ENCODE measurements around the gene MCM7. TPM values are rescaled to one million over a fixed set of nuclear protein-coding genes. Genes with fewer than 3 reads are reported as not detected.

The MCM7 gene
- total RNA-seq, 4 donors from 2014 or later = 30.3 to 72.6 (median 38.7) TPM

GRCh38 chr7:100093054-100093453 is 8.1 kb downstream of the MCM7 start:
- WGBS, 2 donors (ENCODE audit: low coverage in 1 of 2) = 71% methylated on average over 8 of the region's 8 CpGs; no CpG with 5 or more reads in 1 of the 2 donors
- no peak for DNase-seq
- Histone ChIP-seq H3K36me3 (peaks cover 0 to 49% (median 21%) of the 10 kb centered on the region in 4 donors), H3K4me3 (no peak overlapping the region), H3K27me3 (no peaks in the 10 kb centered on the region), H3K9me3 (no peaks in the 10 kb centered on the region), H3K27ac (no peak overlapping the region), H3K4me1 (peaks cover 8 to 16% (median 14%) of the 10 kb centered on the region in 4 donors)
- TF ChIP-seq CTCF (IDR thresholded peaks at IDR 0.05) = no peak
- TF ChIP-seq EP300 (IDR thresholded peaks at IDR 0.05; ENCODE audit: low read depth) = no peak
- no peak for TF ChIP-seq POLR2AphosphoS5 (IDR thresholded peaks at IDR 0.05)
- no peak for TF ChIP-seq POLR2A (IDR thresholded peaks at IDR 0.05)
- in situ Hi-C loops (cut with MboI; ENCODE audit: low pct_ligation_motif_present in 1 of 4, low pct_unique_long_range_greater_than_20kb in 1 of 4, low sequenced_read_pairs in 3 of 4) (no loop called here), intact Hi-C loops (cut with DNase I; ENCODE audit: low total_unique reads) (no loop called here)

- peaks cover 0 to 34% (median 15%) of the 10 kb centered on the region in 4 donors for H3K36me3 ChIP-seq
- peaks cover 13 to 21% (median 19%) of the 10 kb centered on the region in 4 donors for H3K4me1 ChIP-seq
- 59 to 80% methylated on average over 2 to 19 of the region's 19 CpGs for WGBS, 2 donors (ENCODE audit: low coverage in 1 of 2)
- no peak overlapping the region for H3K4me3 ChIP-seq
- DNase-seq = no peak
- TF ChIP-seq POLR2A (IDR thresholded peaks at IDR 0.05) (no peak), CTCF (IDR thresholded peaks at IDR 0.05) (no peak), POLR2AphosphoS5 (IDR thresholded peaks at IDR 0.05) (no peak), EP300 (IDR thresholded peaks at IDR 0.05; ENCODE audit: low read depth) (no peak)
- H3K27ac ChIP-seq = no peak overlapping the region
- intact Hi-C loops (cut with DNase I; ENCODE audit: low total_unique reads) = no loop called here
- in situ Hi-C loops (cut with MboI; ENCODE audit: low pct_ligation_motif_present in 1 of 4, low pct_unique_long_range_greater_than_20kb in 1 of 4, low sequenced_read_pairs in 3 of 4) = no loop called here
- no peaks in the 10 kb centered on the region for H3K9me3 ChIP-seq
- no peaks in the 10 kb centered on the region for H3K27me3 ChIP-seq
Measured at GRCh38 chr7:100091411-100092181, 9.6 kb downstream of the MCM7 start.

- Histone ChIP-seq H3K4me3 (no peak overlapping the region), H3K36me3 (peaks cover 0 to 26% (median 11%) of the 10 kb centered on the region in 4 donors), H3K4me1 (peaks cover 13 to 21% (median 19%) of the 10 kb centered on the region in 4 donors), H3K27ac (no peak overlapping the region), H3K27me3 (no peaks in the 10 kb centered on the region), H3K9me3 (no peaks in the 10 kb centered on the region)
- DNase-seq = no peak
- intact Hi-C loops (cut with DNase I; ENCODE audit: low total_unique reads) (no loop called here), in situ Hi-C loops (cut with MboI; ENCODE audit: low pct_ligation_motif_present in 1 of 4, low pct_unique_long_range_greater_than_20kb in 1 of 4, low sequenced_read_pairs in 3 of 4) (no loop called here)
- 86 to 89% methylated on average over 4 to 14 of the region's 14 CpGs for WGBS, 2 donors (ENCODE audit: low coverage in 1 of 2)
- TF ChIP-seq EP300 (IDR thresholded peaks at IDR 0.05; ENCODE audit: low read depth) (no peak), POLR2A (IDR thresholded peaks at IDR 0.05) (no peak), POLR2AphosphoS5 (IDR thresholded peaks at IDR 0.05) (no peak), CTCF (IDR thresholded peaks at IDR 0.05) (no peak)
Measured at GRCh38 chr7:100090527-100091410, 10.4 kb downstream of the MCM7 start.
